ENCODE data around the gene NPTN.

GRCh38 chr15:73631915-73632669 lies 1.1 kb downstream of the NPTN start:
- TF ChIP-seq POLR2AphosphoS5 (IDR thresholded peaks at IDR 0.05; ENCODE audit: low read depth, low read length): no peak
- TF ChIP-seq REST (IDR thresholded peaks at IDR 0.05; ENCODE audit: insufficient read depth in 1 of 2, low read depth in 2 of 2, low read length in 2 of 2): no peak
- TF ChIP-seq TAF1 (IDR thresholded peaks at IDR 0.05; ENCODE audit: borderline replicate concordance, insufficient read depth, low read length): peak; percentile 21; the same call in 1 of the 2 replicates
- TF ChIP-seq SIN3A (IDR thresholded peaks at IDR 0.05; ENCODE audit: borderline replicate concordance, insufficient read depth, low read length): peak; percentile 8; the same call in 1 of the 2 replicates
- TF ChIP-seq FOXP2 (optimal IDR thresholded peaks at IDR 0.05; ENCODE audit: borderline replicate concordance, extremely low read depth, extremely low read length, insufficient read depth): no peak
